Measurements from ENCODE around the gene CTPS2.
A peak's percentile ranks its signal among the peaks of the same experiment; 100 is the strongest.
"Not testable (repeated sequence)": the region's sequence is repeated elsewhere in the genome, so short reads cannot be mapped to it uniquely, and the experiment has no call there.

The CTPS2 gene

DNA sequence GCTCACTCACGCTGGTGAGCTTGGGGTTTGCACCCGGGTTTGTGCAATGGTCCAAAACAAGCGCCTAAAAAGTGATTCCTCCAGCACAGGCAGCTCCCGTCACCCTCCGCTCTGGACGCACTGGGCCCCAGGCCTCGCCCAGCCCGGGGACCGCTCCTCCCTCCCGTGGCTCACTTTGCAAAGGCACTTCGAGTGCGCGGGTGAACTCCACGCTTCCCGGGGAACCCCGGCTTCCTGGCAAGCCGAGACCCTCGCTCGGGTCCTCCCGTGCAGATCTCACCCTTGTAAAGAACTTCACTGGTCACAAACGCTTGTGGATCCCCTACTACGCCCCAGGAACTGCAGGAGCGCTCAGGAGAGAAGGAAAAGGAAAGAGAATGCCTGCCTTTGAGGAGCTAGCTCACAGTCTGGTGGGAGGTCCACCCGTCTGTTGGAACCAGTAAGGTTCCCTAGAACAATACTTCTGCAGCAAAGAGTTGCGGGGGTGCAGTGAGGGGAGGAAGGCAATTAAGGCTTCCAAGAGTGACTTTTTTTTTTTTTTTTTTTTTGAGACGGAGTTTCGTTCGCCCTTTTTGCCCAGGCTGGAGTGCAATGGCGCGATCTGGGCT is at the start of gene CTPS2:
Gene CTPS2, minus strand, starts transcription at position 122 of the 608 bp plus-strand sequence. CDS start 9,767 bp downstream, outside the sequence.
- no peak for FAIRE-seq

DNA sequence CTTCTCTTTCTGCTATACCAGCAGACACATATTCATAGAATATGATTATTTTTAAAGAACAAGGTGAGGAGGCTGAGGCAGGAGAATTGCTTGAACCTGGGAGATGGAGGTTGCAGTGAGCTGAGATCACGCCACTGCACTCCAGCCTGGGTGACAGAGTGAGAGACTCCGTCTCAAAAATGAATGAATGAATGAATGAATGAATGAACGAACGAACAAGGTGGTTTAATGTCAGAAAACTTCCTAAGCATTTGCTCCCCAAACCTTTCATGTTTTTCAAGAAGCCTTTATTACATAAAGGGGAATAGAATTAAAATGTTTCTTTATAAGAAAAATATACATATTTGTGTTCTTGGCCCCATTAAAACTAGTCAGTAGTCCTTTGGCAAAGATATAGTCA is 49.0 kb upstream of the CTPS2 start:
- FAIRE-seq = not testable (repeated sequence)

DNA sequence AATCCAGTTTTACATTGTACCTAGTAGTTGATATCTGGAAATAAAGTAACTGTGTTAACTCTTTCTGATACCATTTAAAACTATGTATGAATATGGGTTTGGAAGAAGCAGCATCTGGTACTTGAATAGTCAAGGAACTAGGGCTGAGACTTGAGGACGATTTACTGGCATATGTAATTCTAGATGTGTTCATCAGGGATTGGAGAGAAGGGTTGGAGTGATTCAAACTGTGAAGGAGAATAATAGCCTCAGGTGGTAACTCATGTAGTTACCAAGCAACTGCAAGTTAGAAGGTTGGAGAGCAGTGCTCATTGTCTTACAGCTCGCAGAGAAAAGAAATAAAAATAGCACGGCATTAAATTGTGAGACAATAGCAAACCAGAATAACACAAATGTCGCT is 44.3 kb upstream of the CTPS2 start:
- FAIRE-seq = no peak

GRCh38 chrX:16754019-16754418 is 41.5 kb upstream of the CTPS2 start:
- FAIRE-seq = no peak

- FAIRE-seq = no peak
Observed at GRCh38 chrX:16750136-16750535, 37.7 kb upstream of the CTPS2 start.

GRCh38 chrX:16748425-16748824 is 36.0 kb upstream of the CTPS2 start:
- no peak for FAIRE-seq

DNA sequence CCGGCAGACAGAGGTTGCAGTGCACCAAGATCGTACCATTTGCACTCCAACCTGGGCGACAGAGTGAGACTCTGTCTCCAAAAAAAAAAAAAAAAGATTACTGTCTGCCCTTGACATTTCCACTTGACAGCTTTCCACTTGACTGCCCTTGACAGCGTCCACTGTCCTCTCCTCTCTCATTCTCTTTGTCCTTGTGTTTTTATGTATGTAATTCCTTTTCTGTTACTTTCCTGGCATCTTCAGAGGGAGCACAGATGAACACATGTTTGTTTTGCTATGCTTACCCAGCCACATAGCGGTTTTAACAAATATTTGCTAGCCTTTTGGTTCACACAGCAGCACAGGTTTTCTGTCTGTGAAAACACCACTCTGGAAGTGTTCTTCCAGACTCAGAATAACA is 33.2 kb upstream of the CTPS2 start:
- FAIRE-seq = no peak

- FAIRE-seq = no peak
Observed at GRCh38 chrX:16745102-16745501, 32.6 kb upstream of the CTPS2 start.

DNA sequence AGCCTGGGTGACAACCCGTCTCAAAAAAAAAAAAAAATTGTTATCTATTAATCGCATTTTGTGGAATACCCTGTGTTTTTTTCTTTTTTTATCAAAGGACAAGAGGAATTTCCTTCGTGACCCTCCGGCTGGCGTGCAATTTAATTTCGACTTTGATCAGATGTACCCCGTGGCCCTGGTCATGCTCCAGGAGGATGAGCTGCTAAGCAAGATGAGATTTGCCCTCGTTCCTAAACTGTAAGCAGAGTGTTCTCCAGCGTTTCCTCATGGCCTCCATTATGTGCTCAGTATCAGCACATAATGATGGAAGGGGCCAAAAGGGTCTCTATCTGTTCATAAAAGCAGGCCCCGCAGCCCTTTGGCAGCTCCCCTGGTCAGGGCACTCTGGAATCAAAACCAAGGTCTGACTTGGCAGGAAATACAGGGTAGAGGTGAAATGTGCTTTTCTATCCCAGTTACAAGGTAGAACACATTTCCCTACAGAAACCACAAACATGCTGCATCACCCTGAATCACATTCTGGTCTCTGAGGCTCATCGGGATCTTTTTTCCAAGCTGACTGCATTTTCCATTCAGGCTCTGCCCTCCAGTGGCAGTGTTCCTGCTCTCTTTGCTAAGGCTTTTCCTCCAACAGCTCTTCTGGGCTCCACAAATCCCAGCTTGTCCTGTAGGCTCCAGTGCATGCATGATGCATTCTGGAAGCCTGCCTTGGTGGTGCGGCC is 31.3 kb upstream of the CTPS2 start:
- FAIRE-seq = no peak

DNA sequence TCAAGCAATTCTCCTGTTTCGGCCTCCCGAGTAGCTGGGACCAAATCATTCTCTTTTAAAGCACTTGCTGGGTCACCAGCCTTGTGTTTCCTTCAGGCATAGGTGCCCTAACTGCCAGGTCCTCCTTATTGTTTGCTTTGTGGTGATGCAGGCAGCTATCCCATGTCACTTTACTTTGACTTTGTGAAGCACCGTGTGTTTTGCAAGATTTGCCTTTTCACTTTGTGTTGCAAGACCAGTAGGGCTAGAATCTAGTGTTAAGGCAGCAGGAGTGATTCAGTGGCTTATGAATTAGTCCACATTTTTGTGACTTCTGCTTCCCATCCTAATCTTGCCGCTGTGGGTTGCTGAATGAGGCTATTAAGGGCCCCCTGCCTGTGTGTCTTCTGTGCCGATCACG is 27.1 kb upstream of the CTPS2 start:
- no peak for FAIRE-seq

DNA sequence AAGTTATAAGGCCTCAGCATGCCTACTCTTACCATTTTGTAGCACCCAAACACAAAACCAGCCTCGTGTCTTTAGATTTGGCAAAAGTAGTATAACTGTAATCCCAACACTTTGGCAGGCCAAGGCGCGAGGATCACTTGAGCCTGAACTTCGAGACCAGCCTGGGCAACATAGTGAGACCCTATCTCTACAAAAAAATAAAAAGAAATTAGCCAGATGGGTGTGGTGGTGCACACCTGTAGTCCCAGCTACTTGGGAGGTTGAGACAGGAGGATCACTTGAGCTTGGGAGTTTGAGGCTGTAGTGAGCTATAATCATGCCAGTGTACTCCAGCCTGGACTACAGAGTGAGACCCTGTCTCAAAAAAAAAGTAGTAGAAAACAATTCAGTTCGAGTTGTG is 24.6 kb upstream of the CTPS2 start:
- FAIRE-seq = no peak

DNA sequence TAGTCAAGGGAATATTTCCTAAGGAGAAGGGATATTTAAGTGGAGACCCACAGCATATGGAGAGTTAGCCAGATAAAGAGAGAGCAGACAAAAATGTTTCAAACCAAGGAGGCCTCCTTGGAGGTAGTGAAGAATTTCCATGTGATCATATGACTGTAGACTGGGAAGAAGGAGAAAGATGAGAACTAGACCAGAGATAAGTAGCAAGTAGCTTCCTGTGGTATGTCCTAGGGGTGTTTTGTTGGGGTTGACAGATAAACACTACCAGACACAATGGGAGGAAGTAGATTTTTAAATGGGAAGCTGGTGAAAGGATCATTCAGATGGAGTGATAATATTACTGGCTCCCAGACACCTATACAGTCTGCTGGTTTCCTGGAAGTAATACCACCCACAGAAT is 20.5 kb upstream of the CTPS2 start:
- FAIRE-seq = no peak

- no peak for FAIRE-seq
Observed at GRCh38 chrX:16730450-16730849, 18.0 kb upstream of the CTPS2 start.

DNA sequence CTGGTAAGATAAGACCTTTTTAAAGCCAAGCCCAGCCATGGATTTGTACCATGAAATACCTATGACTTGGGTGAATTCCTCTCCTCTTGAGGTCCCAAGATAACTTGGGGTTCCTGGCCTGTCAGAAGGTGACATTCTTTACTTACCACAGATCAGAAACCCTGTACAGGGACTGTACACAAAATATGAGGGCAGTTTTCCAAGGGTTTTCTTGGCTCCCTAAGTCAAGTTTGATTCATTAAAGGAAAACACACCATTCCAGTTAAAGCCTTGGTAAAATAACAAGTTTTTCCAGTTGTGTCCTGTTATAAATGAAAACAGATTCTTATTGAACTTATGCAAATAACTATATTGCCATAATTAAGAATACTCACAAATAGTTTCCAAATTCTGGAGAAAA is 15.2 kb upstream of the CTPS2 start:
- FAIRE-seq = no peak

- not testable (repeated sequence) for FAIRE-seq
Observed at GRCh38 chrX:16726347-16726988, 14.0 kb upstream of the CTPS2 start.

DNA sequence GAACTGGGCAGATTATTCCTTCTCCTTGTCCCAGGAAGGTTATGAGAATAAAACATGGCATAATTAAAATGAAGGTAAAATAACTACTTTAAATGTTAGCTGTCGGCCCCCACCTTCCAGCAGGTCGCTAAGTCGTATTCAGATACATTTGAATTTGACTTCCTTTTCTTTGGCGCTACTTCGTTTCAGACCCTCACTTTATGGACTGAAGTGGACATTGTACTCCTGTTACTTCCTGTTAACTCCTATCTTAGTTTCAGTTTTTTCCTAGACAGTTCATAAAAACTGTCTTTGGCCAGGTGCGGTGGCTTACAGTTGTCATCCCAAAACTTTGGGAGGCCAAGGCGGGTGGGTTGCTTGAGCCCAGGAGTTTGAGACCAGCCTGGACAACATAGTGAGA is 12.6 kb upstream of the CTPS2 start:
- FAIRE-seq = no peak

- FAIRE-seq = no peak
Observed at GRCh38 chrX:16722481-16722880, 10.0 kb upstream of the CTPS2 start.

- peak; percentile 95 for FAIRE-seq
Observed at GRCh38 chrX:16719334-16720084, 7.0 kb upstream of the CTPS2 start, which contains the start of gene SYAP1. TSS of gene SYAP1 (plus strand) at chrX:16719612. CDS start at chrX:16719725, 113 bp downstream.

DNA sequence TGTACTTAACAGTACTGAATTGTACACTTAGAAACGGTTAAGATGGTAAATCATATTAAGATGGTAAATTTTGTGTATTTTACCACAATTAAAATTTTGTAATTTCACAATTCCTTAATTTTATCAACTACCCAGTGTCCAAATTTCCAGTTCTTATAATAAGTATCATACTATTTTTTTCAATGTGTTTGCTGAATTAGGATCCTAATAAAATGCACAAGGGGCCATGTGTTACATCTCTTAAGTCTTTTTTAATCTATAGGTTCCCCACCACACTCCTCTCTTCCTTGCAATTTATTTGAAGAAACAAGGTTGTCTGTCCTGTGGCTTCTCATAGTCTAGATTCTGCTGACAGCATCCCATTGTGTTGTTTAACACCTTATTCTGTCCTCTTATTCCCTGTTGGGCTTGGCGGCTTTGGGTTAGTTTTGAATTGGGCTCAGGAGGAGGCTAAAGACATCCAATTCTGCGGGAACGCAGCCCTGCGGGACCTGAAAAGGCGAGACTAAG is 6.4 kb upstream of the CTPS2 start:
- FAIRE-seq = no peak

DNA sequence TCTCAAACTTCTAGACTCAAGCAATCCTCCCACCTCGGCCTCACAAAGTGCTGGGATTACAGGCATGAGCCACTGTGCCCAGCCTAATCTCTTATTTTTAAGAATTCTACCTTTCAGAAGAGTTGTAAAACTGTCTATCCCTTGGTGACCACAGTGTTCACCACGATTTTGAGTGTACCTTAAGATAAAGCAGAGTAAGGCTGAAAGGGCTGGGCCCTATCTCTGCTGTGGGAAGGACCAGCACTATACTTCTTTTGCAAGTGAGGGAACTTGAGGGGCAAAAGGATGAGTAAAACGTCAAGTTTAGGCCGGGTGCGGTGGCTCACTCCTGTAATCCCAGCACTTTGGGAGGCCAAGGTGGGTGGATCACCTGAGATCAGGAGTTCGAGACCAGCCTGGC is 4.0 kb upstream of the CTPS2 start:
- FAIRE-seq = not testable (repeated sequence)

- FAIRE-seq = not testable (repeated sequence)
Observed at GRCh38 chrX:16715638-16716037, 3.2 kb upstream of the CTPS2 start.

DNA sequence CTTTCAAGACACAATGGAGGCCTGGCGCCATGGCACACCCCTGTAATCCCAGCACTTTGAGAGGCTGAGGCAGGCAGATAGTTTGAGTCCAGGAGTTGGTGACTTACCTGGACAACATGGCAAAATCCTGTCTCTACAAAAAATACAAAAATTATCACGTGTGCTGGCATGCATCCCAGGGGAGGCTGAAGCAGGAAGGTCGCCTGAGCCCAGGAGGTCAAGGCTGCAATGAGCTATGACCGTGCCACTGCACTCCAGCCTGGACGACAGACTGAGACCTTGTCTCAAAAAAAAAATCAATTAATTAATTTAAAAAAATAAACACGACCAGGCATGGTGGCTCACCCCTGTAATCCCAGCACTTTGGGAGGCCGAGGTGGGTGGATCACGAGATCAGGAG is 2.0 kb upstream of the CTPS2 start:
- FAIRE-seq = no peak
